NCI-H2081 (cell line): Measurements from ENCODE around the gene RANBP6.

Source experiments
- DNase-seq, 2 experiments: peaks; one replicate each; lab custom pipeline; 2025; lab: John Stamatoyannopoulos, UW

Gene RANBP6

DNA sequence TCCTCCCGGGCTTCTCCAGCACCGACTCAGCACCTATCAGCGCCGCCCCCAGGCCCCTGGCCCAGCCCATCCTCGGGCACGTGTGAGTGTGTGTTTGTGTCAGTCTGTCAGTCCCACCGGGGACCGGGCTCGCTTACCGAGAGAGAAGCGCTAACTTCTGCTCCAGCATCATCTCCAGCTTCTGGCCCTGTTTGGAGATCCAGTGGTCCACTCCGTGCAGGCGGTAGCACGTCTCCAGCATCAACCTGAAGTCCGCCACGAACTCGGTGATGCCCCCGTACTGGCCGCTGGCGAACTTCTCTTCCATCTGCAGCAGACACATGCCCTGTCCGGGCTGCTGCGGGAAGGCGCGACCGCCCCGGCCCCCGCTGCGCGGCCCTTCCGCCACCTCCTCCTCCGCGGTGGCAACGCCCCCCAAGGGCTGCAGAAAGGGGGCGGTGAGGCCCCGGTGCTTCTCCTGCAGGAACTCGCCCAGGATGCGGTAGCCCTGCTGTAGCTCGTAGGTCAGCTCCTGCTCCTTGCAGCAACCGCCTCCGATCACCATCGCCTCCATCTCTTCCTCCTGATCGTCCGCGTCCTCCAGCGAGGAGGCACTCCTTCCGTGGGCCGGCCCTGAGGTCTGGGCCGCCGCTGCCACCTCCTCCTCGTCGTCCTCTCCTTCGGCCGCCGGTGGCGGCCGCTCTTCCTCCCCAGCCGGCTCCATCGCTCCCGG, 8.2 kb downstream of the RANBP6 start:
- peak; percentile 67 to 92 for DNase-seq

DNA sequence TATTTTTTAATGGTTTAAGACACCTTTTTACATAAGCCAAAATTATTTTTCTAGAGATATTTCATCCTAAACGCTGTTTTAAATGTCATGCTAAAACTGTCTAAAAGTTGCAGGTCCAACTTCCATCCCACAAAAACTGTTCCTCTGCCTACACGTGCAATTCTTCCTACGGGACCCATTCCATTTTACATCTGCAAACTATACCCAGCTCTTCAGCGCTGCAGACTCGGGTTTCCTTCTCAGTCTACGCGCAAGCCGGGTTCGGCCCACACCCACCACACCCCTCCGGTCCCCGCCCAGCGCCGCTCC, 8.7 kb downstream of the RANBP6 start:
- peak in 1 of 2 experiments; percentile 89 for DNase-seq

DNA sequence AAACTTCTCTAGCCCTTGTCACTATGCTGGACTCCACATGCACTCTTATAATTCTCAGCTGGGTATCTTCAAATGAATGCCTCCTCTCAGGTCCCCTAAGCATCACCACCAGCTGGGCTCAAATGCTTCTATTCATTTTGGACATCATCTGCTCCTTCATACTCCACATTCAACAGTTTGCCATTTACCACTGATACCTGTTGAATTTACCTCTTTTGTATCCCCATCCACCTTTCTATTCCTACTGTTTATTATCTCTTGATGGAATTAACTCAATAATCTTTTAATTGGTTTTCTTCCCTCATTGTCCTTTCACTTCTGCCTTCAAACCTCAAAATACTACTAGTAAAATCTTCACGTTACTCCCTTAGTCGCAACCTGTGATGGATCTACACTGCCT, 14.5 kb downstream of the RANBP6 start:
- no peak for DNase-seq

DNA sequence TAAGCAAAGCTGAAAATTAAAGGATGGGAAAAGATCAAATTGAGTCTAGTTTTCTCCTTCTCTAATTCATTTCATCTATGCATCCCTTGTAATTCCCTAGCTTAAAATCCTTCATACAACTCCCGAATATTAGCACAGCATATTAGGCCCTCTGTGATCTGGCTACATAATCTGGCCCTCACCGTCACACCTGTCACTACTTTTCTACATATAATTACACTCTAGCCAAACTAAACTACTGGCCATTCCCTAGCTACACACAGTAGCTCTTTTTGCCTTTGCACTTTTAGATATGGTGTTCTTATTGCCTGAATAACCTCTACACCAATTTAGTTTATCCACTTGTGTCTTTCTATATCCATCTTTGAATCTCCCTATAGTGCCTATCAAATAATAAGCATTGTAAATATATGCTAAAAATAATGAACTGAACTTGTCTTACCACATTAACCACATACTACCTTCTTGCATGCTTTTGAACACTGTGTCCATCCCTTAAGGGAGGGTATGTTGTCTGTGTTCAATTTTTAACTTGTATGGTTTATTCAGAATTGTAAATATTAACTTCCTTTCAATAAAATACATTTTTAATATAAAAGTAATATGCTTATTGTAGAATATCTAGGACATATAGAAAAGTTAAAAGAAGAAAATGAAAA, 15.9 kb downstream of the RANBP6 start:
- no peak for DNase-seq

DNA sequence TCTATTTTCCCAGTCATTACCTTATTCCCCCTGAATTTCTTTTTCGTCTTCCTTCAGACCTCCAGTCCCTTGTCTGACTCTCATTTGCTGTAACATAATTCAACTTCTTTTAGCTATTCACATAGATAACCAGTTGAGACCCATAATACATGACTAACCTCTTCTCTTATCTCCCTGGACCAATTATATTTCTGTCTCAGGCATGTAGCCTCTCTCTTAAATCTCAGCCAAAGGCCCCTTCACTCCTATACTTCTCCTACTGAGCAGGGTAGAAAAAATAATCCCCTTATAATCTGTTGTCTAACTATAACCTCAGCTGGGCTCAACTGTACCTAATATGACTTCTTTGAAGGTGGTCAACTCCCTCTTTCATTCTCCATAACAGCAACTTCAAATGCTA, 20.9 kb downstream of the RANBP6 start:
- no peak for DNase-seq

DNA sequence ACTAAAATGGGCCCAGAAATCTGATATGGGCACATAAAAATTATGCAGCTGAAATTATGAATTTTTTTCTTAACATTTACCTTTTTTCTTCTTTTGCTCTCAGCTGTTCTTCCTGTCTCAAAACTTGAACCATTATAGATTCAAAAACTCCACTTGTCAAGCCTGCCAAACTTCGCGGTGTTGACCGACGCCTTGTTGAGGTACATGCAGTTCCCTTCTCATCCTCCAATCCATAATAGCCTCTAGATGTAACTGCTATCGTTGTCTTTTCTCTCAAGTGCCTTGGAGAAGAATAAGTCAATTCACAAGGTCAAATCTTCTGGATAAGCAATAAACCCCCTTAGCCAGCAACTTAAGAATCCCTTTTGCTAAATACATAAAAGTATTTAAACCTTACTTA, 27.2 kb downstream of the RANBP6 start:
- DNase-seq, result no peak

DNA sequence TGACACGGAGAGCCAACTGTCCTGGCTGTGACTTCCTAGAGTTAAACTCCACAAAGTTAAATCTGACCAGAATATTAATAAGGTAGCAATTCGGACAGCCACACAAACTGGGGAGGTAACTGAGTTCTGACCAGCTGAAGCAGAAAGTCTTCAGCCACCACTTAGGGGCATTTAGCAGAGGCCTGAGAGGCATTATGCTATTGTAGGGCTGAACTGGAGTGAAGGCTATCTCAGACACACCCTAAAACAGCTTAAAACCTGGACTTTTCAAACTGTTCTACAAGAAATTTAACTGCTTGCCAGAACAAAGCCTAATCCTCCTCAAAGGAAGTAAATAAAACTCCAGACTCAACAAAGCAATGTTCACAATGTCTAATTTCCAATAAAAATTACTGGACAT, 32.4 kb downstream of the RANBP6 start:
- DNase-seq, result no peak

DNA sequence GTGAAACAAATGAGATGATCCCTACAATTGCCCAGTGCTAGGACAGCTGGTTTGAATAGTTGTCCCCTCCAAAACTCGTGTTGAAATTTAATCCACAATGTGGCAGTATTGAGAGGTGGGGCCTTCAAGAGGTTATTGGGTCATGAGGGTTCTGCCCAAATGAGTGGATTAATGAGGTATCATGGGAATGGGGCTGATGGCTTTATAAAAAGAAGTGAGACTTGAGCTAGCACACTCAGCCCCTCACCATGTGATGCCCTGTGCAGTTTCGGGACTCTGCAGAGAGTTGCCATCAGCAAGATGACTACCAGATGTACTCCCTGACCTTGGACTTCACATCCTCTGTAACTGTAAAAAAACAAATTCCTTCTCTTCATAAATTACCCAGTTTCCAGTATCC, 33.1 kb downstream of the RANBP6 start:
- no peak for DNase-seq

DNA sequence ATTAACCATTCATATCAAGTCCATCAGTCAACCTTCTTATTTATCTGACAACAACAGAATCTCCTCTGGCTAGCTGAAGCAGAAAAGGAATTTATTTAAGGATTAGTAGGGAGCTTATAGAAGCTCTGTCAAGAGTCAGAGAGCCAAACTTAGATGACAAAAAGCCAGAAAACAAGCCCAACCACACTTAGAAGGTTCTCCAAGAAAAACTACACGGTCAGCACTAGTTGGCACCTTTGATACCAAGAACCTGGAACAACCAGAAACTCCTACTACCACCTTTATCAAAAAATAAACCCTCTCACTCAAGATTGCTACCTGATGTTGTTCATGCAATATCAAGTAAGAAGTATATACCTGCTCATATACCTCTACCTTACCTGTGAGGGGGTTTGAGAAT, 36.9 kb downstream of the RANBP6 start:
- DNase-seq, result no peak

DNA sequence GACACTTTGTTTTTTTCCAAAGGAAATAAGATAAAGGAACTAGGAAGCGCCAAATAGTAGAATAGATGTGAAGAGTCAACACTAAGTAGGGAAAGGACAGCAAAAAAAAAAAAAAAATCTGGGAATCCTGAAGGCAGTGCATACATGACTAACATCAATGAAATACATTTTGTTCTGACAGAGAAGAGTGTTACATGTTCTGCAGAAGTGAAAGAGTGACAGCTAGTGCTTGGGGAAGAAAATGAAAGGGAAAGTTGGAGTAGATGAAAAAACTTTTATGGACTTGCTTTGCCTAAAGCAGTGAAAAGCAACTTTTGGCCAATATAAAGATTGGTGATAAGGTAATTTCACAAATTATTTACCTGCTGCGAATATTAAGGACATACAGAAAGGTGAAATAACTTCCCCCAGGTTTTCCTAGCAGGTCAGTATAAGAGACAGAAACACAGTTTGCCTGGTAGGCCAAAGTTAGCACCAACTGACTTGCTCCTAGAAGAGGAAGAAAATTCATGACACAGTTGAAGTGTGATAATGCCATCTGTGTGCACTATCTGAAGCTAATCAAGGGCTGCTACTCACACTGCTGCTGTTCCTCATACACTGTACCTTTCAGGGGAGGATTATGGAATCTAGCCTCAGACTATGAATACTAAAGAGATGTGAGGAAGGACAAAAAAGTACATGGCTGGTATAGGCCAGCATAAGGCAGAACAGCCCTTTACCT, 38.6 kb downstream of the RANBP6 start:
- DNase-seq, result no peak

DNA sequence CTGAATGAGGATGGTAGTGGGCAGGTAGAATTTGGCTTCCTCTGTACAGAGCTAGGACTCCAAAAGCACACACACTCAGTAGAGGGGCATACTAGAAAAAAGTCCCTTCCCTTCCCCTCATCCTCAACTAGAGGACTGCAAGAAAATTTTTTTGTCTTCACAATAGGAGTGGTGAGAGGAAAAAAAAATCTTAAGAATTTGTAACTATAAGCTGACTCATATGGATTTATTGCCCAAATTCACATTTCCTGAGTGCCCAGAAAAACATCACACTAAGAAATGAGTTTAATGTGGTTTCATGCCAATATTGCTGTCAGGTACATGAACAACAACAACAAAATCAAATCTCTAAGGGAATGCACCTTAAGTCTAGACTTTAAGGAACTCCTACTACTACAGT, 43.7 kb downstream of the RANBP6 start:
- DNase-seq, result no peak
